Prostate gland (tissue), 2 donors: Measurements from ENCODE around the gene MOB3C.

Source experiments
- POLR2AphosphoS5 ChIP-seq: sonication (generic); formaldehyde crosslinking; IDR thresholded peaks from one replicate; pipeline ENCODE4 v1.6.1; 2017; ENCODE audit warnings: antibody characterized with exemption
- TF ChIP-seq, protein P1 (sequence below), 4 experiments: fragments of 200-600 bp in 2 of 4; fragments of 450-650 bp in 2 of 4; sonication (generic) in 2 of 4; IDR thresholded peaks; 1 replicate in 3 of 4; 2 replicates in 1 of 4; pipeline ENCODE4 v1.5.1; 2016 to 2019; ENCODE audit warnings: antibody characterized with exemption in 4 of 4, mild to moderate bottlenecking in 2 of 4, moderate library complexity in 2 of 4

DNA sequence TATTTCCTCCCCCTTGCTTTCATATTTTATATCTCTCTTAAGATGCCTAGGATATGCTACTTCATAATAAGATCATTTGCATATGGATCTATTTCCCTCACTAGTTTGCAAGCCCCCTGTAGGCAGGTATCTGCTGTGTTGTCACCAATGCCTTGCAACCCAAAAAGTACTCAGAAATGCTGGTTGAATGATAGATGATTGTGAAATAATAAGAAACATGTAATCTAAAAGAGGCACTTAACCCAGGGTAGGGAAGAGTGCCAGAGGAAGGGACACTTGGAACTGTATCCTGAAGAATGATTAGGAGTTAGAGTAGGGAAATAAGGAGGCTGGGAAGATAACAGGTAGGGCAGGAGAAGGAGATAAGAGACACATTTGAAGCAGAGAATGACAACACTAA is 39.2 kb upstream of the MOB3C start:
- TF ChIP-seq, protein P1, sequence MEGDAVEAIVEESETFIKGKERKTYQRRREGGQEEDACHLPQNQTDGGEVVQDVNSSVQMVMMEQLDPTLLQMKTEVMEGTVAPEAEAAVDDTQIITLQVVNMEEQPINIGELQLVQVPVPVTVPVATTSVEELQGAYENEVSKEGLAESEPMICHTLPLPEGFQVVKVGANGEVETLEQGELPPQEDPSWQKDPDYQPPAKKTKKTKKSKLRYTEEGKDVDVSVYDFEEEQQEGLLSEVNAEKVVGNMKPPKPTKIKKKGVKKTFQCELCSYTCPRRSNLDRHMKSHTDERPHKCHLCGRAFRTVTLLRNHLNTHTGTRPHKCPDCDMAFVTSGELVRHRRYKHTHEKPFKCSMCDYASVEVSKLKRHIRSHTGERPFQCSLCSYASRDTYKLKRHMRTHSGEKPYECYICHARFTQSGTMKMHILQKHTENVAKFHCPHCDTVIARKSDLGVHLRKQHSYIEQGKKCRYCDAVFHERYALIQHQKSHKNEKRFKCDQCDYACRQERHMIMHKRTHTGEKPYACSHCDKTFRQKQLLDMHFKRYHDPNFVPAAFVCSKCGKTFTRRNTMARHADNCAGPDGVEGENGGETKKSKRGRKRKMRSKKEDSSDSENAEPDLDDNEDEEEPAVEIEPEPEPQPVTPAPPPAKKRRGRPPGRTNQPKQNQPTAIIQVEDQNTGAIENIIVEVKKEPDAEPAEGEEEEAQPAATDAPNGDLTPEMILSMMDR (IDR thresholded peaks at IDR 0.05): no peak
- TF ChIP-seq POLR2AphosphoS5: no peak
